ENCODE data around the gene POLR3G. TPM values are rescaled to one million over a fixed set of nuclear protein-coding genes. Genes with fewer than 3 reads are reported as not detected.

The POLR3G gene
- total RNA-seq, result 7.7 TPM

GRCh38 chr5:90474235-90475107 is at the start of gene POLR3G, which contains the start of gene MBLAC2:
POLR3G (plus strand) TSS chr5:90474864; CDS start chr5:90485568, 10,704 bp downstream.
MBLAC2 (minus strand) TSS chr5:90474771; CDS start chr5:90474292, 479 bp downstream.
- peak; percentile 99 for ATAC-seq

- ATAC-seq, result no peak
Measured at GRCh38 chr5:90434116-90434714, 40.4 kb upstream of the POLR3G start.

GRCh38 chr5:90437663-90438062 is 37.0 kb upstream of the POLR3G start:
- no peak for ATAC-seq

DNA sequence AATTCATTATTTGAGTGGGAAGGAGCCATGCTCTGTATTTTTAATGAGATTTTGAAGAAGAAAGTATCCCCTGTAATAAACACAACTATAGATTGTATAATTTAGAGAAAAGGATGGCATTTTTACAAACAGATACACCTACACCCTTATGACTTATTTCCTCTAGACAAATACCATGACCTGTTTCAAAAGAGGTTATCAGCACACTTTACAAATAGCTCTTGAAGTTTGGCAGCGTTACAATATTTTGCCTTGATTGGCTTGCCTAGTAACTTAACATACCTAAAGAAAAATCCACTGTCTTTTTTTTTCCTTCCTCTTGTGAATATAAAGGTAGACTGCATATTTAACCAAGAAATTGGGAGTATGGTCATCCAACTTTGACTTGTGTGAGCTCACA is 36.6 kb upstream of the POLR3G start:
- ATAC-seq, result no peak

GRCh38 chr5:90440644-90441043 is 34.0 kb upstream of the POLR3G start:
- ATAC-seq, result no peak

DNA sequence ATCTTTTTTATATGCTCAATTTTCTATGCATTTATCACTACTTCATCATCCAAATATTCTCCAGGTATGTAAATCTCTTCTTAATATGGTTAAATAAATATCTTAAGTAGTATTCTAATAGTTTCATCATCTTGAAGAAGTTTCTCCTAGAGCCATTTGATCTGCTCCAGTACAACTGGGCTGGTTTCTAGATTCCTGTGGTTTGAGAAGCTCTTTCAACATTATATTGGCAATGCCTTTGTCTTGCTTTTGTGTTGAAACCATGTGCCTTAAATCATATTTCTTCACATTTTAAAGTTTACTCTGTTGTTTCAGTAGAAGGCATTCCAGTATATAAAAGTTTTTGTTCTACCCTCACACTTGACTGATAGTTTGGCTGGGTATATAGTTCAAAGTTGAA is 27.7 kb upstream of the POLR3G start:
- no peak for ATAC-seq

DNA sequence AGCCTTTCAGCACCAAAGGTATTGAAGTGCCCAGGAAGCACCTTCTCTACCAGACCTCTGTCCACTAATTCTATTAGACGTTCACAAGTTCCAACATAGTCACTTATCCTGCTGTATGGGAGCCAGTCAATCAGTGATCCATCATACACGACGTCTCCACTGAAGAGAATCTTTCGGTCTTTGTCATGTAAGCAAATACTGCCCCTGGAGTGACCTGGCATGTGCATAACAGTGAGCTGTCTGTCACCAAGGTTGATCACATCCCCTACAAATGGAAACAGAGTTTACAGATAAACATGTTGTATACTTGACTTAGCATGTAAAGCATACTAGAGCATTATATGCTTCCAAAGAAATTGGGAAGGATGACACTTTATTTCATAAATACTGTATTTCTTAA is 13.4 kb upstream of the POLR3G start:
- ATAC-seq, result no peak

DNA sequence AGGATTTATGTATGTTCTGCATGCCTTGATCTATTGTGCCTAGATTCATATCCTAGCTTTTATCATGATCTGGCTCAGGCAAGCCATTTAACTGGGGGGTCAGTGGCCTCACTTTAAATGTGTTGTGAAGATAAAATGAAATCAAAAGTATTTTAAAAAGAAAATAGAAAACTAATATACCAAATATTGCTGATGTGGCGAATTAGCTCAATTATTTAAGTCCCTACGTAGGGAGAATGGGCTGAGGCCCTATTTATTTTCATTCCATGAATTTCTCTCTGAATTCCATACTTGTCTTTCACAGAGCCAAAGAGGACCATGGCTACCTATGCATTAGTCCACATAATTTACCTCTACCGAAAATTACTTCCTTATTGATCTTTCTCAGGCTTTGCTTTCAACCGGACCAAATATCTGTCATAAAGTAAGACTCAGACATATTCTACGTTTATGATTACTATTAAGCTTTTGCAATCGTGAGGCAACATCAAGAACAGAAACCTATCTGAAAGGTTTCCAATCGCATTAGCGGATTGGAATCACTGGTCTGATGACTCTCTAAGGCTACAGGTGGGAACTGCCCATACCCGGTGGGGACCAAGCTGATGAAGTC is 1.8 kb upstream of the POLR3G start:
- ATAC-seq, result no peak

DNA sequence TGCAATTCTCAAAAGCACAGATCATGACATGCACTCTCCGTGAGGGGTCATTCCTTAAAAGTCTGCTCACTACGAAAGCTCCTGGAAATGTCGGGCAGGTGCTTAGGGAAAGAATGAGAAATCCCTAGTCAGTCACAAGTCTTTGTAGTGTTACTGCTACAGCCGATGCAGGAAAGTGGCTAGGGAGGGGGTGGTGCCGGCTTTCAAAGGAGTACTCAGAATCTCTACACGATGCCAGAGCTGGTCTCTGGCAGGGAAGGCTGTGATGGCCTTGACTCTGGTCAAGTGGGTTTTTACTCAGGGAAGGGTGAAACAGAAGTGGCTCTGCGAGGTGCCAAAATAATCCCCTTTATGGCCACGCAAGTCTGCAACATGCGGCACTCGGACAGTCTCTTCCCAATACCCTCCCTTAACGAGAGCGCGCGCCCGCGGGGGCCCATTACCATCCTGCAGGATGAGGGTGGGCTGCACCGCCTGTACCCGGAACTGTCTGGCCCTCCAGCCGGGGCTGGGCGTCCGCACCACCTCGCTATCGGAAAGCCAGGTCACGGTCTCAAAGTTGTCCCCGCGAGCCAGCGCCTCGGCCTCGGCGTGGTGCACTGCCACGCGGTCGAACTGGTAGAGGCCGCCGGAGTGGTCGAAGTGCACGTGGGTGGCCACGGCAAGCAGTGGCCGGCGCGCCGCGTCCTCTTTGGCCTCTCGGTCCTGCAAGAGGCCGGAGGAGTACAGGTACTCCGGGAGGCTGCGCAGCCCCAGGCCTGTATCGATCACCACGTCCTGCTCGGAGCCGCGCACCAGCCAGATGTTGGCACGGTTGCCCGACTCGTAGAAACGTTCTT is 1.0 kb upstream of the POLR3G start:
- peak; percentile 28 for ATAC-seq

- no peak for ATAC-seq
Measured at GRCh38 chr5:90475436-90475980, 844 bp downstream of the POLR3G start.

GRCh38 chr5:90476391-90476790 is 1.7 kb downstream of the POLR3G start:
- ATAC-seq, result no peak

DNA sequence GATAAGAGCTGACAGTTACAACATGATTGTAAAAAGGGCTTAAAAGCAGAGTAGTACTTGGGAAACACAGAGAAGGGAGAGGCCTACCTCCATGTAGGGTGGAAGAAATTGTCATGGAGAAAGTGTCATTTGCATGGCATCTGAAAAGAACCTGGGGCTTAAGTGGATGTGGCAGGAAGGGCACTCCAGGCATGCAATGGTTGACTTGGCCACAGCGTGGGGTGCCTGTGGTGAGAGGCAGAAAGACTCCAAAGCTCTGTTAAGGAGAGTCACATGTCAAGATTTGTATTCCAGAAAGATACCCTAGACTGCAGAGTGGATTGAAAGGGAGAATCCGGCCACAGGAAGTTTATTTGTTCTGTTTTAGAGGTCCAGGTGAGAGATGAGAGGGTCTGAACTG is 2.4 kb downstream of the POLR3G start:
- no peak for ATAC-seq

GRCh38 chr5:90477621-90478215 is 3.1 kb downstream of the POLR3G start:
- ATAC-seq, result no peak

DNA sequence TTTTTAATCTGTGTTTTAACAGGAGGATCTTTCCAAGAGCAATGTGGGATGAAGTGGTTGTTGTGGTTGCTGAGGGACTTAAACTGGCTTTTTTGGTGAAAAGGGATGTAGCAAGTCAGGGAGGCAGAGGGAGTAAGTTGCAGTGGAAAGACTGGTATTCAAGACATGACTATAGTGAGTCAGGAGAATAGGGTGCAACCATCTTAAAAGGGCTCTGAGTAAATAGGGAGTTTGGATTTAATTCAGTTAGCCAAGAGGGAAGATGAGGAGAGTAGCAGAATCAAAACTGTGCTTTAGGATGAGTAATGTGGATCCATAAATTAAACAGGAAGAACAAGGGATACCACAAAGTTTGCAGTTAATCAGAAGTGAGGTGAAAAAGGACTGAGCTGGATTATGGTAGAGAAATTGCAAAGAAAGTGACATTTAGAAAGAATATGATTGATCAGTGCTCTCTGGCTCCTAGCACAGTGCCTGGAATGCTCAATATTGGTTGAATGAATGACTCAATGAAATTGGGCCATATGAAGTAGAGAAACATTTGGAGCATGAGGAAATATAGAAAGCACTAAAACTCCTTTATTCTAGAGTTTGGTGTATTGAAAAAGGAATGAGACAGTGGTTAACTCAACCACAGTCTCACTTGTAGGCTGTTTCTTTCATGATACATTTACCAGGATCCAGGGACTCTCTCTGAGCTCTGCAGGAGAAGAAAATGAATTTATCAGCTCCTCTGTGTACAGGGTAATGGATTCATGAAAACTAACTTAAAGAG is 5.1 kb downstream of the POLR3G start:
- ATAC-seq, result no peak

DNA sequence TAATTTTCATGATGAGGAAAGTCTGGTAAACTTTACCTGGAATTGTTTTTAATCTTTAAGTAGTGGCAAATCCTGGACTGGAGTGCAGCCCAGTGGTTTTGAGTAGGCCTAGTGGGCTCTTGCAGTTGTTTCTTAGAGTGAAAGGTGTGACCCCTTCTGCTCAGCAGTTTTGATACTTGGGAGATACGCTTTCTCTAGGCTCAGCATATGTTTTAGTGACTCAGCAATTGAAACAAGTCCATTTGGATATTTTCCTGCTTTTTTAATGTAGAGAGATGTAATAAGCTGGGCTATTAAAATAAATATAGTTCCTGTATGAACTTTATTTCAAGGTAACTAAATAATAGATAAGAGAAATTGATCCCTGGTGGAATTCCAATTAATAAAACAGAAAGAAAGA is 6.0 kb downstream of the POLR3G start:
- ATAC-seq, result no peak

GRCh38 chr5:90483206-90483605 is 8.5 kb downstream of the POLR3G start:
- no peak for ATAC-seq

- ATAC-seq, result no peak
Measured at GRCh38 chr5:90484540-90484939, 9.9 kb downstream of the POLR3G start.

- no peak for ATAC-seq
Measured at GRCh38 chr5:90488791-90489190, 14.1 kb downstream of the POLR3G start.

DNA sequence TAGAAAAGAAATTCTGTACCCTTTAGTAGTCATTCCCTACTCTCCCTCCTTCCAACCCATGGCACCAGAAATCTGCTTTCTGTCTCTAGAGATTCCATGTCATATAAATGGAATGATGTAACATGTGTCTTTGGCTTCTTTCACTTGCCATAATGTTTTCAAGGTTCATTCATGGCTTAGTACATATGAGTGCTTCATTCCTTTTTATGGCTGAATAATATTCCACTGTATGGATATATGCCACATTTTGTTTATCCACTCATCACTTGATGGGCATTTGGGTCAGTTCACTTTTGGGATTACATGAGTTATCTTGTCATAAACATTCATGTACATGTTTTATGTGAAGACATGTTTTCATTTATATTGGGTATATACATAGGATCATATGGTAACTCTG is 19.4 kb downstream of the POLR3G start:
- no peak for ATAC-seq

- ATAC-seq, result no peak
Measured at GRCh38 chr5:90495146-90495545, 20.5 kb downstream of the POLR3G start.

DNA sequence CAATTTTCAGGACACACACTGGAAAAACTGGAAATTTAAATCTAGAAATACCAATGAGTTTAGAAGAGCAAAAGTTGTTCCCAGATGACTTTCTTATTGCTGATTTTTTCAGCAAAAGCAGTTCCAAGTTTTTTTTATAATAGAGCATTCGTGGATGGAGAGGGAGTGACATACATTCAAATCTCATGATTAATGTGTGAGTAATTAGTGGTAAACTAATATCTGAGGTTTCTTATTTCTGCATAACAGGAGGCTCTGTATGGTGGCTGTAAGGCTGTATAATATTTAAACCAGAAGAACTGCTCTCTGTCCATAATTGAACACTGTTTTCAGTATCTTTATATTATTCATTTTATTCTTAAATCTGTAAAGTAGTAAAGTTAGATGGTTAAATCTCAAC is 28.9 kb downstream of the POLR3G start:
- ATAC-seq, result no peak
